ENCODE results near the gene STAG3. TPM values are rescaled to one million over a fixed set of nuclear protein-coding genes. Genes with fewer than 3 reads are reported as not detected.

Gene STAG3
- 0.44 and 1.1 TPM in 2 replicates for total RNA-seq

GRCh38 chr7:100177045-100178001, at the start of gene STAG3, which contains the start of gene GPC2:
TSS of gene STAG3 (plus strand) at chr7:100177918. CDS start at chr7:100180557, 2,639 bp downstream.
TSS of gene GPC2 (minus strand) at chr7:100177381. CDS start at chr7:100177199, 182 bp downstream.

GRCh38 chr7:100148559-100149328, 29.0 kb upstream of the STAG3 start, which contains the start of gene LAMTOR4:
TSS of gene LAMTOR4 (plus strand) at chr7:100148918. CDS start at chr7:100148973, 55 bp downstream.

GRCh38 chr7:100158229-100159098, 19.3 kb upstream of the STAG3 start, which contains the start of gene TRAPPC14:
TSS of gene TRAPPC14 (minus strand) at chr7:100158723. CDS start at chr7:100158499, 224 bp downstream.

GRCh38 chr7:100219801-100220585, 42.3 kb downstream of the STAG3 start, which contains the start of gene PVRIG:
TSS of gene PVRIG (plus strand) at chr7:100219949. CDS start at chr7:100219971, 22 bp downstream.

Other genes starting within 250 kb of the STAG3 start
- gene GJC3, start 248.3 kb upstream of the STAG3 start, total RNA-seq = not detected in 2 replicates
- gene AZGP1, start 201.9 kb upstream of the STAG3 start, total RNA-seq = not detected in 2 replicates
- 31.9 and 33.3 TPM in 2 replicates for gene ZKSCAN1, start 162.3 kb upstream of the STAG3 start, total RNA-seq
- 7.9 and 10.5 TPM in 2 replicates for gene ZSCAN21, start 128.1 kb upstream of the STAG3 start, total RNA-seq
- gene ZNF3, start 96.2 kb upstream of the STAG3 start, total RNA-seq = 31.7 and 41.1 TPM in 2 replicates
- 122 and 154 TPM in 2 replicates for gene COPS6, start 88.9 kb upstream of the STAG3 start, total RNA-seq
- gene MCM7, start 76.5 kb upstream of the STAG3 start, total RNA-seq = 24.1 and 179 TPM in 2 replicates
- 26.7 and 26.9 TPM in 2 replicates for gene AP4M1, start 76.3 kb upstream of the STAG3 start, total RNA-seq
- 43.8 and 74.3 TPM in 2 replicates for gene TAF6, start 58.6 kb upstream of the STAG3 start, total RNA-seq
- gene CNPY4, start 58.3 kb upstream of the STAG3 start, total RNA-seq = 19.3 and 30.9 TPM in 2 replicates
- gene MBLAC1, start 51.0 kb upstream of the STAG3 start, total RNA-seq = 2.6 and 2.9 TPM in 2 replicates
- 41.8 and 67.4 TPM in 2 replicates for gene LAMTOR4, start 29.0 kb upstream of the STAG3 start, total RNA-seq
- 10.9 and 12.7 TPM in 2 replicates for gene TRAPPC14, start 19.2 kb upstream of the STAG3 start, total RNA-seq
- gene GAL3ST4, start 9.3 kb upstream of the STAG3 start, total RNA-seq = 2.2 and 2.6 TPM in 2 replicates
- gene GPC2, start 537 bp upstream of the STAG3 start, total RNA-seq = 0.66 and 1.9 TPM in 2 replicates
- gene PVRIG, start 42.0 kb downstream of the STAG3 start, total RNA-seq = not detected in 2 replicates
- not detected in 2 replicates for gene SPDYE3, start 129.8 kb downstream of the STAG3 start, total RNA-seq
- 7.0 and 19.8 TPM in 2 replicates for gene PILRB, start 180.2 kb downstream of the STAG3 start, total RNA-seq
- not detected in 2 replicates for gene PILRA, start 195.6 kb downstream of the STAG3 start, total RNA-seq

Measured in placental pericyte (primary cell).